GM19452 (cell line): ENCODE data around the gene NT5C1B.

Experiments
- ATAC-seq: cut with Tn5 transposase; IDR thresholded peaks from one replicate; pipeline ENCODE4 v1.9.1; 2021; ENCODE audit not compliant: unreplicated experiment

NT5C1B gene

DNA sequence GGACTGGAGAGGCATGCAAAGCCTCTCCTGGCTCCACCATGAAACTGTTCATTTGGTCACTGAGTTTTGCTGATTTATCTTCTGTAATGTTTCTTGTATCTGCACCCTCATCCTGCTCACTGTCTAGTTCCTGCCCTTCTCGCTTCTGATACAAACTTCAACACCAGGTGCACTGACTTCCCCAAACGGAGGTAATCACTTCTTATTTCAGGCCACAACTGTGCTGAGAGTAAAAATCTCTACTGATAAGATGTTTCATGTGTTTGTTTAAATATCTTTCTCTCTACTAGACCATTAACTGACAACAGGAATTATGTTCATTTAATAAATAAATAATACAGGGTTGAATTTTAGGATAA lies 10.9 kb upstream of the NT5C1B start:
- no peak for ATAC-seq

DNA sequence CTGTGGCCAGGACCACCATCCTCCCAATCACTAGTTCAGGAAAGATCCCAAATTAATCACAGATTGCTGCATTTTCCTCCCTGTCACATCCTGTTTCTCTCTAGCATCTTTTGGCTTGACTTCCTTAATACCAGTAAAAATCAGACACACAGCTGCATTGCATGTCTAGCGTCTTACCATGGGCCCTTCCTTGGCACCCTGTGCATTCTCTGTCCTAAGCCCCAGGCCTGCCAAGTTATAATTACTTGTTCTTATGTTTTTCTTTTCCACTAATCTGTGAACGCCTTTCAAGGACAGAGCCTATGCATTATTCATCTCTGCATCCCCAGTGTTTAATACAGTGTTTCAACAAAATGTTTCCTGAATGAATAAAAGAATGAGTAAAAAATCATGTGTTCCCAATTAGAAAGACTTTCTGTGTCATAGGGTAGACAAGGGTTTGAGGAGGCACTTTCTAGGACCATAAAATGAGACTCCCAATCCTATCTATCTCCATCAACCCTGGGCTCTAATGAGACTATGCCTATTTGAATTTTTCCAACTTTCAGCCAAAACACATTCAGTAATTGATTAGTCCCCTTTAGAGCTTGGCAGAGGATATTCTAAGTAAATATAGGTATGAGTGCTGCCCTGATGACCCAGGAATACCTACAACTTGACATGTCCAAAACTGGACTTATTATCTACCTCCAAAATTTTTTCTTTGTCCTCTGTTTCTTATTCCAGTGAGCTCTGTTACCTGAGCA lies 10.3 kb upstream of the NT5C1B start:
- no peak for ATAC-seq

DNA sequence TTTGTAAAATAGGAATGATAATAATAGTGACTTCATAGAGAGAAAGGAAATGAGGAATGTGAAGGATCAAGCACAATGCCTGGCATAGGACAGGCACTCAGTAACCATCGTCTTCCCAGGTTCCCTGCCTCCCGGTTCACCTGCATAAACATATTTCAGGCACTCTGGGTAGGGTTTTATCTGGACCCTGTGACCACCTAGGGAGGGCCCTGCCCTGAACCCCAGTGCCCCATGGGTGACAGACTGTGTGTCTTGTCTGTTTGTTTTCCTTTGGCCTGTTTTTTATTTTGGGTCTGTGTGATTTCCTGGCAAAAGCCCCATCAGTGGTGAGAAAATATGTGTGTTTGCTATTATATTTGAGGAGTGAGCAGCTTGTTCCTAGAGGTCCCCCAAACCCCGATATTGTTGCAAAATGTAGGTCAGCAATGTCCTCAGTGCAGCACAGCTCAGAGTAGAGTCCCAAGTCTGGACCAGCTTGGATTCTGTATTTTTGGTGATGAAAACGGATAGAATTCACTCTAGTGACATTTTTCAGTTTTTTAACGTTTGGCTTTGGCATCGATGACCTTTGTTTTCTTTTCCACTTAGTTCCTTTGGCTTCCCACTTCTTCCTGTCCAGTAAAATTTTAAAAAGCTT lies 9.6 kb upstream of the NT5C1B start:
- ATAC-seq: no peak

DNA sequence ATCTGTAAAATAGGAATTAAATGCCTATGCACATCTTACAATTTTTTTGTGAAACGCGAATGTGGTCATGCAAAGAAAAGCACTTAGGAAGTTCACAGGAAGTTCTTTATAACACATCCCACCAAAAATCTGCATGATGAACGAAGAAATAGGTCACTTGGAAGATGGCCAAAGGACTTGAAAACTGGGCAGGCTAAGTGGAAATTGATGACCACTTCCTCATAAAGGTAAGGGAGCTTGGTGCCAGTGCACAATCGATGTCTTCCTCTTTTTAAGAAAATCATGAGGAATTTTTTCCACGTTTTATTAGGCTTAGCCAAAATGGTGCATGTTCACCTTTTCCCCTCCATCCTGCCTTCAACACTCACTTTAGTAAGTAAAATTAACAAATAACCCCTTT lies 8.2 kb upstream of the NT5C1B start:
- no peak for ATAC-seq

DNA sequence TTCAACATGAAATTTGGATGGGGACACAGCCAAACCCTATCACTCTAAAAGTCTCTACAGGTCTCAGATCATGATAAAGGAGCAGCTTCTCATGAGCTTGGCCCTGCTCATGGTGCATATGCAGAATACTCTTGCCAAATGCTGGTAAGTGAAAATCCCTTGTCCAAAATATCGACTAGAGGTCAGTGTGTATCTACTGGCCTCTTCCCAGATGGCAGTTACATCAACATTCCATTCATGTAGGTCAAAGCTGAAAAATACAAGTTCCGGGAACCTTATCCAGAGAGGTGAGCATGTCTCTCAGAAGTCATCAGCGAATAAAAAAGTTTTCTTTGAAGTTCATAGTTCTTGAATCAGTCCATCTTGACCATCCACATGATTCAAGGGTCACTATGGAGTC lies 7.6 kb upstream of the NT5C1B start:
- no peak for ATAC-seq

DNA sequence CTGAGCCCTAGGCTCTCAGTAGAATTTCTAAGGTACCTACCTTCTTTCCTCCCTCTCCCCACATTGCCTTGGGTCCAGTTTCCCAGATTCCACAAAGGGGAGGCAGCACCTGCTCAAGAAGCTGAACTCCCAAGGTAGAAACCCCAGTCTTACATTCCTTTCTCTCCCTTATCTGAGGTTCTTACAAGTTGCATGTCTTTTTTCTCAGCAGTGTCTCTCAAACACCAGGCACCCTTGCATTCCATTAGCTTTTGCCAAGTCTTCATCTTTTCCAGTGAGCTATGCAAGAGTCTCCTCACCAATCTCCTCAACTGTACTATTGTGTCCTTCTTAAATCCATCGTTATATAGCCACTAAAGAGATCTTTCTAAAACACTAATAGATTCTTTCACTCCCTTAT lies 4.1 kb upstream of the NT5C1B start:
- ATAC-seq: no peak

DNA sequence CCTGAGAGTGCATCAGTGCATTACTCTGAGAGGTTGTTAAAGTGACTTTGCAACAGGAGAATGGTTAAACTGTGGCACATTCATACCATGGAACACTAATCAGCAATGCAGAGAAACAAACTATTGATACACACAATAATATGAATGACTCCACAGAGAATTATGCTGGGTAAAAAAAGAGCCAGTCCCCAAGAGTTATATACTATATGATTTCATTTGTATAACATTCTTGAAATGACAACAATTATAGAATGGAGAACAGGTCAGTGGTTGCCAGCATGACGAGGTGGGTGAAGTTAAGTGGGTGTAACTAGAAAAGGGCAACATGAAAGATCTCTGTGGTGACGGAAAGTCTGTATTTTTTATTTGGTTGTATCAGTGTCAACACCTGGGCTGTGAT lies 3.0 kb upstream of the NT5C1B start:
- ATAC-seq: no peak

DNA sequence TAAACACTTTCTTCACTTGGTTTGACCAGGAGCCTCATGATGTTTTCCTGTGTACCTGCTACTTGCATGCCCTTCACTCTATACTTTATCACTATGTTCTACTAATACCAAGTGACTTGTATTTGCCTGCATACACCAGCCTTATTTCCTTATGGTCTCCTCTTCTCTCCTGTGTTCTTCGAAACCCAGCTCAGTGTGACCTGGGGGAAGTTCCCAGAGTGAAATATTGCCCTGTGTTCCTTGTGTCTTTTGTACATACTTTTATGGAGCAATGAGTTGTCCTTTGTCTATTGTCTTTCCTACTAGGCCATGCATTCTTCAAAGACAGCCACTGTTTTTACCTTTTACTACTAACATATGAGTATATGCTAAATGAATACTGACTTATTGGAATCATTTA lies 567 bp downstream of the NT5C1B start:
- ATAC-seq: no peak

DNA sequence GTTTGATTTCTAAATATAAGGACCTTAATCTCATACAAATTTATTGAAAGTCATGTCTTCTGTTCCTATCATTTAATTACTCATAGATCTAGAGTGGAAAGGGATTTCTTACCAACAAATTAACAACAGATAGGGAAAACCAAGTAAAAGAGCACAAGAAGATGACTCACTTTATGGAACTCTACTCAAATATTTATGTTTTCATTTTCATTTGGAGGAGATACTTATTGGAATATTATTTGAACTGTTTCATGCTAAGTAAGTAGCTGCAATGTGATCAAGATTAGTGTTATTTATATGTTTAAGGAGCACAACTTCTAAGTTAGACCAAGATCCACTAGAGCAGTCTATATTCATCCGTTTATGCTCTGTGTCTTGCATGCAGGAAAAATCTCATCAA lies 1.3 kb downstream of the NT5C1B start:
- ATAC-seq: no peak

DNA sequence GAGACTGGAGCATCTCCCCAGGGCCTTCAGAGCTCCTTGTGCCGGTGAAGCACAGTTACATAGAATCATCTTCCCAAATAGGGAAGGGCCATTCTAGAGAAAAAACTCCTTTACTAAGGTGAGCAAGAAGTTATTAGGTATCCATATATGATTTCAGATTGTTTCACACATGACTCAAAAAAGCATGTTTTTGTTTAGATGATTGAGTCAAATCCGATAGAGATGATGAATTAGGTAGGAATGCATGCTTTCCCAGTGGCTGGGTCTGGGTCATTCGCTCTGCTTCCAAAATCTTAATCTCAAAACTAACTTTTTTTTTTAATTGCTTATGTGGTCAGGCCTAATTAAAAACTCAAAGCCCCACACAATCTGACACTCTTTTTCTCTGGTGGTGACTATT lies 3.8 kb downstream of the NT5C1B start:
- no peak for ATAC-seq

DNA sequence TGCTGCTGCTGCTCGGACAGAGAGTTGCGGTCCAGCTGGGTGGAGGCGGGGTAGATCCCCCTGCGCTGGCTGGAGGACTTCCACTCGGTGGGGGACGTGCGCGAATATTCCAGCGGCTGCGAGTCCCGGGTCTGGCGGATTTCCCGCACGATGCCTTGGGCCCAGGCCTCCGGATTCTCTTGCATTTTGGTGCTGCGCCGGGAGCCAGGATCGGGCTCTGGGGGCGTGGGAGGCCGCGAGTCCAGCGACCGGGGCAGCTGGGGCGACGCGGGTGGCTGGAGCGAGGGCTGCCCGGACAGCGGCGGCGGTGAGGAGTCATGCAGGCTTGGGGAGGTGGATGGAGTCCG lies 4.8 kb downstream of the NT5C1B start:
- no peak for ATAC-seq

DNA sequence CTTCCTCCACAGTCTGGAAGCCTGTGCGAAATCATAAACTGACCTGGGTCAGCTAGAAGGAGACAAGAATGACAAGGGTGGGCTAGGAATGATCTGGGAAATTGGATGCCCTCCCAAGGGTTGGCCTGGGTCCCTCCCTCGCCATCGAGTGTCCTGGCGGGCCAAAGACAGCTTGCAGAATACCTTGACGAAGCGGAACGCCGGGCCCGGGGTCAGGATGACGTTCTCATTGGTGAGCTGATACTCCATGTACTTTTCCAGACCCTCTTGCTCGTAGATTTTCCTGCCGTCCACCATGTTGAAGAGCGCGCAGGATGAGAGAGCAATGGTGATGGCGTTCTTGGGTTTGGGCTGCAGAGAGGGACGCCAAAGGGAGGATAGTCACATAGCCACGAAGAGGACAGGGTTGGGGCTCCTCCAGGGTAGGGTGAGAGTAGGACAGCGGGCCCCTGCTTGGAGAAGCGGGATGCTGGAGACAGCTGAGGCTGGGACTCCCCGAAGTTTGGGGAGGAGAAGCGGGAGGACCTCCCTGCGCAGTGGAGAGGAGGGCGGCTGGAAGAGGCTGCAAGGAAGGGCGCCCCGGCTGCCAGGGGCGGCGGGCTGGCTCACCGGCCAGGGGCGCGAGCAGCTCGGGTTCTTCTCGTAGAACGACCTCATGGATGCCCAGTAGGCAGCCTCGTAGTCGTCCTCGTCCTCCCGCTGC lies 5.3 kb downstream of the NT5C1B start:
- ATAC-seq: no peak

DNA sequence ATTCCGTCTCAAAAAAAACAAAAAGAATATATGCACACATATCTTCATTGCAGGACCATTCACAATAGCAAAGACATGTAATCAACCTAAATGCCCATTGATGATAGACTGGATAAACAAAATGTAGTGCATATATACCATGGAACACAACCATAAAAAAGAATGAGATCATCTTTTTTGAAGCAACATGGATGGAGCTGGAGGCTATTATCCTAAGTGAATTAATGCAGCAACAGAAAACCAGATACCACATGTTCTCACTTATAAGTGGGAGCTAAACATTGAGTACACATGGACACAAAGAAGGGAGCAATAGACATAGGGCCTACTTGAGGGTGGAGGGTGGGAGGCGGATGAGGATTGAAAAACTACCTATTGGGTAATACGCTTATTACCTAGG lies 8.8 kb downstream of the NT5C1B start:
- no peak for ATAC-seq

DNA sequence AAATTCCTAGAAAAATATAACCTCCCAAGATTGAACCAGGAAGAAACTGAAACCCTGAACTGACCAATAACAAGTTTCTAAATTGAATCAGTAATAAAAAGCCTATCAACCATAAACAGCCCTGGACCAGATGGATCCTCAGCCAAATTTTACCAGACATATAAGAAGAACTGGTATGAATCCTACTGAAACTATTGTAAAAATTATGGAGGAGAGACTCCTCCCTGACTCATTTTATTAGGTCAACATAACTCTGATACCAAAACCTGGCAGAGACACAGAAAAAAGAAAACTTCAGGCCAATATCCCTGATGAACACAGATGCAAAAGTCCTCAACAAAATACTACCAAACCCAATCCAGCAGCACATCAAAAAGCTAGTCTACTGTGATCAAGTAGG lies 11.3 kb downstream of the NT5C1B start:
- no peak for ATAC-seq

DNA sequence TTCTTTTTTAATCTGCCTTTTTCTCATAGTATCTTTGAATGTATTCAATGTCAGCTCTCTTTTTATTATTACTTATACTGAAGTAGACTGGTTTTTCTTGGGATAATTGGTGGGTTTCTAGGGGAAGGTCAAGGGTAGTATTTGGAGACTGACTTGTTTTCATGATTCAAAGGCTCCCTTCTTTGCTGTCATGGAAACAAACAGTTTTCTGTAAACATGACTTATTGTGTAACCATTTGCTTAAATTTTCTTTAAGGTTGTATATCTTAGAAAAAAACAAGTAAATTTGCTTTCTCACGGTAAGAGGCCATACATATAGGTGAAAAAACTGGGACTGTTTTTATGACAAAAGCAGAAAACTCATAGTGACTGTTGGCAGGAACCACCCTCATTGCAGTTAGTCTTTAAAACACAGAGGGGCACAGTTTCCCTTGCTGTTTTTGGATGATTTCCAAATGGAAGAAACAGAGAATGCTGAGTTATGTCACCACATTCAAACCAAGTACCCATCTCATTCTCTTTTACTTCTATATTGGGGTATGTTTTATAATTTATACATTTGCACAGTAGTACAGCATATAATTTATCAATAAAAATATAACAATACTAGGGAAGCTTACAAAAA lies 23.1 kb downstream of the NT5C1B start:
- ATAC-seq: no peak

DNA sequence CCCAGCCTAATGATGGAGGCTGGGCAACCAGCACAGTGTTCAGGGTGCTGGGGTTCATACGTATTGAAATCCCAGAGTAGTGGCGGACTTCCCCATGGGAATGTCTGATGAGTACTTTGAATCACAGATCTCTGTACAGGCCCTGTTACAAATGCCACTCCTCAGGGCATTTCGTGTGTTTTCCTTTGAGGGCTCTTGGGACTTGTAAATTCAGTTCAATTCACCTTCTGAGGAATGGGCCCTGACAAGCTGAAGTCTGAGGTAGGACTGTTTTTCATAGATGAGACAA lies 28.6 kb downstream of the NT5C1B start:
- no peak for ATAC-seq

DNA sequence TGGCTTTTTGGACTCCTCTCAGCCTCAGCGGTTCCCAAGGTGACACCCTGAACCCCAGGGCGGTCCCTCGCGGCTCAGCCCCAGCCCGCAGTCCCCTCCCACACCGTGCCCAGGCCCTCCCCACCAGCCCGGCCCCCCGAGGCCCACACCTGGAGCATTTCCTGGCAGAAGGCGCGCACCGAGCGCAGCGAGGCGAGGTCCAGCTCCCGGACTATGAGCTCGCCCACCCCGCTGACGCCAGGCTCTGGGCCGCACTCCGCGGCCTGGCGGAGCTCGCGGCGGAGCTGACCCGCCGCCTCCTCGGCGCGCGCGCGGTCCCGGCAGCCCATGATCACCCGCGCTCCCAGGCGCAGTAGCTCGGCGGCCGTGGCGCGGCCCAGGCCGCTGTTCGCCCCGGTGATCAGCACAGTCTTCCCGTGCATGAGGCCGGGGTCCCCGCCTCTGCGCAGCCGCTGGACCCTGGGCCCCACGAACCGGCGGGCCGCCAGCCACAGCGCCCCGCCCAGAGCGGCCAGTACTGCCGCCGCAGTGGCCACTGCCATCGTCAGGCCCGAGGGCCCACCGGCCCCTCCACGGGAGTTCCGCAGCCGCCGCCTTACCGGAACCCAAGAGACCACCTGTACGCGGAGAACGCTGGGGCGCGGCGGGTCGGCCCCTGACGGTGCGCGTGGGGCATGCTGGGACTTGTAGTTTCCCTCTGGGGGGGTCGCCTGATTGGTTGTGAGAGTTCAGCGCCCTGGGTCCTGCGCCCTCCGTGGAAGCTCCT lies 29.2 kb downstream of the NT5C1B start, which contains the start of gene RDH14:
RDH14 (minus strand) TSS at position 623 of the 766 bp plus-strand sequence; CDS start at position 542, 81 bp downstream.
- ATAC-seq: peak; percentile 95

DNA sequence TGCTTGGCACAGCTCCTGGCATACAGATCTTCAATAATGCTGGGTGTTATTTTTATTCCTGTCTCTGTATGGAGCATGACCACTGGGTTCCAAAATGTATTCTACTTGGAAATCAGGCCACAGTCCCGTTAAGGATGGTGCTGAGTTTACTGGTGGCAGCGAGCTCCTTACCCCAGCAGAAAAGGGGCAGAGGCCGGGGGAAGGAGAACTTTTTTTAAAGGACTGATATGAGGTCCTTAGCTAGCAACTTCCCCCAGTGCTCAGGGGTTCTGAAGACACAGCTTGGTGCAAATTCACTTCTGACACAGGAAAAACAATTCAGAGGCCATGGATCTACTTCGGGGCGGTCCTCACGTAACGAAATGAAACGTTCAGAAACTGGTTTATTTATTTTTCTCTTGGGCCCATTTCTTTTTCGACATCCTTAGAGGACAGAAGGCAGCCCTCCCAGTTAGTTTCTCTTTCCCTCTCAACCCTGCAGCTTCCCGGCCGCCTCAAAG lies 29.8 kb downstream of the NT5C1B start:
- peak; percentile 1 for ATAC-seq

DNA sequence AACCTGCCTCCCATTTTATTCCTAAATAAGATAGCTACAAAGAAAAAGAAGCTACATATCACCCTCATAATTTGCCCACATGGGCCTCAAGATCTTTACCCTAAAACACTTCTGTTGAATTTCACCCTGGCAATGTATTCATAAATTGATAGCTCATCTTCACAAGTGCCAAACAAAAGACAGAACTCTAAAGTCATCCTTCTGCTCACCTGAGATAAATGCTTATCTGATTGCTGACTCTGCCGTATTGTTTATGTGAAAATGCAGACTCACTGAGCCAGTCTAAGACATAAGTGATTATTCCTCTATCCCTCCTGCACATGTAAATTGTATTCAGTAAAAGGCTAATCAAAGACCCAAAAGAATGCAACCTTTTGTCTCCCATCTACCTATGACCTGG lies 30.9 kb downstream of the NT5C1B start:
- ATAC-seq: no peak

DNA sequence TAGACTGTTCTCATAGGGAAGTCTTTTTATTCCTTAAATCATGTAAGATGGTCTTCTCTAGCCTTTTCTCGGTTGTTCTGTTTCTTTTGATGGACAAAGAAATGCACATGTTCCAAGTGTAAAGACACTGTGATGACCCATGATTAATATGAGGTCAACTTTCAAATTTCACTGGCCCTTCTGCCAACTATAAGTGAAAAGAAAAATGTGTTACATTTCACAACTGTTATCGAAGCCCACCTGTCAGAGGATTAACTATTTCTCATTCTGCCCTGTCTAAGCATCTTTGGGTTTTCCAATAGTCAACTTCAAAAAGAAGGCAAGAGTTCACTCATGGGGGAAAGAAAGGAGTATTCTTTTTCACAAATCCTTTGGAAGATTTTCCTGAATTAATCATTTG lies 32.2 kb downstream of the NT5C1B start:
- no peak for ATAC-seq

DNA sequence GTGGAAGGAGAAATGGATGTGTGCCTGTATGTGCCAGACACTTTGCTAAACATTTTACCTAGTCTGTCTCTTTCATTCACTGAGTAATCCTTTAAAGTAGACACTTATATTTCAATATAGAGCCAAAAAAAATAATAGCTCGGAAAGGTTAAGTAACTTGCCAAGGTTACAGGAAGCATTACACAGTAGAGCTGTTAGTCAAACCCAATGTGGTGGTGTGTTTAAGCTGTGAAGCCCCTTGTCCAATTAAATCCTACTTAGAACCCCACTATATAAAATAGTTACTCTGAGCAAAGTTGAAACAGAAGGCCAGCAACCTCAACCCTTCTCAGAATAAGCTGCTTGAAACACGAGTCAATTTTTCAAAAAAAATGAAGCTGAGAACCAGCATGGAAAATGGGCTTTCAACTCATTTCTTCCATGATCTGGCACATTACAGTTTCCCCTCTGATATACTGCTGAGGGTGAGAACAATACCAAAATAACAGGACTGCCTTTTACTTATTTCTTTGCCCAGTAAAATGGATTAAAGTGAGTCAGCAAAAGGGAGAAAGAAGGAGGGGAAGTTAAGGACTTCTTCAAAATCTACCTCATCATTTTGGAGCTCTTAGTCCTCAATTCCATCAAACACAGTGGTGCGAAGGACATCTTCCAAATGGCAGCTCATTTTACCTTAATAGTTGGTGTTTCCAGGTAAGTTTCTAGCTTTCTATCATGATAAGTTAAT lies 36.9 kb downstream of the NT5C1B start:
- no peak for ATAC-seq
